Activated CD8-positive, alpha-beta memory T cell treated with anti-CD3 and anti-CD28 coated beads, Interleukin-2, amount 50 U/mL, for 1 hour (primary cell): Measurements from ENCODE around the gene PDZK1IP1.
"Not testable (repeated sequence)": the region's sequence is repeated elsewhere in the genome, so short reads cannot be mapped to it uniquely, and the experiment has no call there.

ENCODE experiments used
- DNase-seq: peaks from one replicate; pipeline ENCODE4 v3.0.0-alpha.2; 2020; ENCODE audit errors: extremely low read depth

The PDZK1IP1 gene

GRCh38 chr1:47181095-47181954, 8.5 kb downstream of the PDZK1IP1 start:
- no peak for DNase-seq

- DNase-seq = no peak
Measured at GRCh38 chr1:47180603-47181094, 9.2 kb downstream of the PDZK1IP1 start.

GRCh38 chr1:47179988-47180563, 9.8 kb downstream of the PDZK1IP1 start:
- no peak for DNase-seq

- DNase-seq = no peak
Measured at GRCh38 chr1:47179017-47179987, 10.5 kb downstream of the PDZK1IP1 start.

- DNase-seq = no peak
Measured at GRCh38 chr1:47178654-47179016, 11.2 kb downstream of the PDZK1IP1 start.

GRCh38 chr1:47178020-47178419, 11.8 kb downstream of the PDZK1IP1 start:
- DNase-seq = no peak

- no peak for DNase-seq
Measured at GRCh38 chr1:47175227-47175934, 14.5 kb downstream of the PDZK1IP1 start.

GRCh38 chr1:47174656-47175020, 15.2 kb downstream of the PDZK1IP1 start:
- no peak for DNase-seq

- no peak for DNase-seq
Measured at GRCh38 chr1:47172782-47173181, 17.1 kb downstream of the PDZK1IP1 start.

GRCh38 chr1:47164552-47164951, 25.3 kb downstream of the PDZK1IP1 start:
- DNase-seq = no peak

- no peak for DNase-seq
Measured at GRCh38 chr1:47161298-47162040, 28.4 kb downstream of the PDZK1IP1 start.

GRCh38 chr1:47160716-47161115, 29.1 kb downstream of the PDZK1IP1 start:
- DNase-seq = no peak

GRCh38 chr1:47157957-47158356, 31.9 kb downstream of the PDZK1IP1 start:
- DNase-seq = not testable (repeated sequence)

GRCh38 chr1:47156457-47156856, 33.4 kb downstream of the PDZK1IP1 start:
- not testable (repeated sequence) for DNase-seq

- not testable (repeated sequence) for DNase-seq
Measured at GRCh38 chr1:47149162-47149561, 40.7 kb downstream of the PDZK1IP1 start.

GRCh38 chr1:47147047-47147785, 42.6 kb downstream of the PDZK1IP1 start:
- DNase-seq = no peak

GRCh38 chr1:47146495-47146894, 43.3 kb downstream of the PDZK1IP1 start:
- not testable (repeated sequence) for DNase-seq

- DNase-seq = not testable (repeated sequence)
Measured at GRCh38 chr1:47143654-47144053, 46.2 kb downstream of the PDZK1IP1 start.

GRCh38 chr1:47140358-47140757, 49.5 kb downstream of the PDZK1IP1 start:
- DNase-seq = not testable (repeated sequence)
